ENCODE results near the gene AKT1.
"Not testable (repeated sequence)": the region's sequence is repeated elsewhere in the genome, so short reads cannot be mapped to it uniquely, and the experiment has no call there.

The AKT1 gene

GRCh38 chr14:104843442-104844305, 48.1 kb upstream of the AKT1 start:
- H3K36me3 ChIP-seq (replicated peaks; ENCODE audit: low read depth, low read length) = no peaks in the 10 kb centered on the region
- no peaks in the 10 kb centered on the region for H3K79me2 ChIP-seq (ENCODE audit: low read length)
- H3K4me2 ChIP-seq (ENCODE audit: low read length) = no peak overlapping the region
- peaks cover 3% of the 10 kb centered on the region for H3K27me3 ChIP-seq (ENCODE audit: low read depth, low read length)
- no peaks in the 10 kb centered on the region for H3K9me3 ChIP-seq (ENCODE audit: insufficient read depth, low read length)
- H3K4me3 ChIP-seq (ENCODE audit: low read length) = no peak overlapping the region
- no peak overlapping the region for H2AFZ ChIP-seq (ENCODE audit: low read depth, low read length)
- no peak overlapping the region for H3K27ac ChIP-seq (ENCODE audit: low read length)
- no peak overlapping the region for H3K9ac ChIP-seq (ENCODE audit: low read length)
- H3K4me1 ChIP-seq (ENCODE audit: low read length) = no peaks in the 10 kb centered on the region
- TF ChIP-seq EZH2phosphoT487 (IDR thresholded peaks at IDR 0.05; ENCODE audit: low read depth) = no peak
- no peak for TF ChIP-seq CTCF (IDR thresholded peaks at IDR 0.05; ENCODE audit: low read depth, low read length)
- H4K20me1 ChIP-seq (ENCODE audit: insufficient read depth, low read length) = no peaks in the 10 kb centered on the region

GRCh38 chr14:104843006-104843405, 47.5 kb upstream of the AKT1 start:
- no peak overlapping the region for H2AFZ ChIP-seq (ENCODE audit: low read depth, low read length)
- no peak overlapping the region for H3K4me2 ChIP-seq (ENCODE audit: low read length)
- no peaks in the 10 kb centered on the region for H3K4me1 ChIP-seq (ENCODE audit: low read length)
- TF ChIP-seq EZH2phosphoT487 (IDR thresholded peaks at IDR 0.05; ENCODE audit: low read depth) = no peak
- H3K79me2 ChIP-seq (ENCODE audit: low read length) = no peaks in the 10 kb centered on the region
- no peak overlapping the region for H3K9ac ChIP-seq (ENCODE audit: low read length)
- H3K27me3 ChIP-seq (ENCODE audit: low read depth, low read length) = peaks cover 3% of the 10 kb centered on the region
- H3K9me3 ChIP-seq (ENCODE audit: insufficient read depth, low read length) = no peaks in the 10 kb centered on the region
- no peak overlapping the region for H3K4me3 ChIP-seq (ENCODE audit: low read length)
- no peaks in the 10 kb centered on the region for H3K36me3 ChIP-seq (replicated peaks; ENCODE audit: low read depth, low read length)
- H4K20me1 ChIP-seq (ENCODE audit: insufficient read depth, low read length) = no peaks in the 10 kb centered on the region
- H3K27ac ChIP-seq (ENCODE audit: low read length) = no peak overlapping the region

GRCh38 chr14:104841730-104842129, 46.2 kb upstream of the AKT1 start:
- Histone ChIP-seq H4K20me1 (ENCODE audit: insufficient read depth, low read length) (no peaks in the 10 kb centered on the region), H3K4me3 (ENCODE audit: low read length) (no peak overlapping the region), H3K4me2 (ENCODE audit: low read length) (no peak overlapping the region), H3K9ac (ENCODE audit: low read length) (no peak overlapping the region), H3K4me1 (ENCODE audit: low read length) (no peaks in the 10 kb centered on the region), H3K27ac (ENCODE audit: low read length) (no peak overlapping the region), H3K79me2 (ENCODE audit: low read length) (no peaks in the 10 kb centered on the region), H2AFZ (ENCODE audit: low read depth, low read length) (no peak overlapping the region), H3K27me3 (ENCODE audit: low read depth, low read length) (peaks cover 3% of the 10 kb centered on the region), H3K9me3 (ENCODE audit: insufficient read depth, low read length) (no peaks in the 10 kb centered on the region), H3K36me3 (replicated peaks; ENCODE audit: low read depth, low read length) (no peaks in the 10 kb centered on the region)
- TF ChIP-seq CTCF (IDR thresholded peaks at IDR 0.05; ENCODE audit: low read depth, low read length) (no peak), EZH2phosphoT487 (IDR thresholded peaks at IDR 0.05; ENCODE audit: low read depth) (no peak)

GRCh38 chr14:104836171-104836935, 40.8 kb upstream of the AKT1 start:
- H2AFZ ChIP-seq (ENCODE audit: low read depth, low read length); H3K36me3 ChIP-seq (replicated peaks; ENCODE audit: low read depth, low read length); H3K9me3 ChIP-seq (ENCODE audit: insufficient read depth, low read length); H3K4me1 ChIP-seq (ENCODE audit: low read length); H4K20me1 ChIP-seq (ENCODE audit: insufficient read depth, low read length); H3K4me3 ChIP-seq (ENCODE audit: low read length); H3K4me2 ChIP-seq (ENCODE audit: low read length); H3K9ac ChIP-seq (ENCODE audit: low read length); H3K79me2 ChIP-seq (ENCODE audit: low read length); H3K27me3 ChIP-seq (ENCODE audit: low read depth, low read length); H3K27ac ChIP-seq (ENCODE audit: low read length): not testable (repeated sequence)

- Histone ChIP-seq H3K9ac (ENCODE audit: low read length) (no peak overlapping the region), H3K4me3 (ENCODE audit: low read length) (no peak overlapping the region), H2AFZ (ENCODE audit: low read depth, low read length) (no peak overlapping the region), H3K27ac (ENCODE audit: low read length) (no peak overlapping the region), H3K27me3 (ENCODE audit: low read depth, low read length) (no peaks in the 10 kb centered on the region), H3K36me3 (replicated peaks; ENCODE audit: low read depth, low read length) (no peaks in the 10 kb centered on the region), H3K79me2 (ENCODE audit: low read length) (no peaks in the 10 kb centered on the region), H4K20me1 (ENCODE audit: insufficient read depth, low read length) (no peaks in the 10 kb centered on the region), H3K9me3 (ENCODE audit: insufficient read depth, low read length) (no peaks in the 10 kb centered on the region), H3K4me2 (ENCODE audit: low read length) (no peak overlapping the region), H3K4me1 (ENCODE audit: low read length) (no peaks in the 10 kb centered on the region)
- TF ChIP-seq CTCF (IDR thresholded peaks at IDR 0.05; ENCODE audit: low read depth, low read length) (no peak), EZH2phosphoT487 (IDR thresholded peaks at IDR 0.05; ENCODE audit: low read depth) (no peak)
Observed at GRCh38 chr14:104830781-104831180, 35.2 kb upstream of the AKT1 start.

Measured in OCI-LY3 (cell line).